GM12865 (cell line): Measurements from ENCODE around the gene PLEKHA8.

Experiments
- DNase-seq: peaks from one replicate; pipeline ENCODE4 v3.0.0; 2010; ENCODE audit warnings: low read depth
- H3K4me3 ChIP-seq: 2 replicates; pipeline ENCODE4 v1.5.1; 2011; ENCODE audit warnings: mild to moderate bottlenecking, low read depth, low read length, control low read depth
- TF ChIP-seq, protein P1 (sequence below): IDR thresholded peaks from 2 replicates; pipeline ENCODE4 v1.5.1; 2011; ENCODE audit warnings: low read length, control low read depth, low read depth, inconsistent platforms; ENCODE audit not compliant: insufficient read depth; ENCODE audit errors: missing control alignments

PLEKHA8 gene

DNA sequence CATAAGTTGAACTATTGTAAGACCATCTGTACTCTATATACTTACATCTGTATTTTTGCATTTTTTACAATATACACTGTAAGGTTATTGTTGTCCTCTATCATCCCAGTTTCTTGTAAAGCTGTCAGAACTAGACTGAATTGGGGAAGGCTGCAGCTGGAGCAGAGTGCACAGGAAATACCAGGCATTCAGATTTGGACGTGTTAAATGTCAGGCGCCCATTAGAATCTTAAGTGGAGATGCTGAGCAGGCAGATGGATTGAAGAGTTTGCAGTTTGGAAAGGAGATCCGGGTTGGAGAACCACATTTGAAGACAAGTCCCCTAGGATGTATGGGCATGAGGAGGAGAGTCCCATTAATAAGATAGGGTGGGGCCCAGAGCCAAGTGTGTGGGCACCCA lies 147.0 kb downstream of the PLEKHA8 start:
- H3K4me3 ChIP-seq: no peak overlapping the region
- TF ChIP-seq, protein P1, sequence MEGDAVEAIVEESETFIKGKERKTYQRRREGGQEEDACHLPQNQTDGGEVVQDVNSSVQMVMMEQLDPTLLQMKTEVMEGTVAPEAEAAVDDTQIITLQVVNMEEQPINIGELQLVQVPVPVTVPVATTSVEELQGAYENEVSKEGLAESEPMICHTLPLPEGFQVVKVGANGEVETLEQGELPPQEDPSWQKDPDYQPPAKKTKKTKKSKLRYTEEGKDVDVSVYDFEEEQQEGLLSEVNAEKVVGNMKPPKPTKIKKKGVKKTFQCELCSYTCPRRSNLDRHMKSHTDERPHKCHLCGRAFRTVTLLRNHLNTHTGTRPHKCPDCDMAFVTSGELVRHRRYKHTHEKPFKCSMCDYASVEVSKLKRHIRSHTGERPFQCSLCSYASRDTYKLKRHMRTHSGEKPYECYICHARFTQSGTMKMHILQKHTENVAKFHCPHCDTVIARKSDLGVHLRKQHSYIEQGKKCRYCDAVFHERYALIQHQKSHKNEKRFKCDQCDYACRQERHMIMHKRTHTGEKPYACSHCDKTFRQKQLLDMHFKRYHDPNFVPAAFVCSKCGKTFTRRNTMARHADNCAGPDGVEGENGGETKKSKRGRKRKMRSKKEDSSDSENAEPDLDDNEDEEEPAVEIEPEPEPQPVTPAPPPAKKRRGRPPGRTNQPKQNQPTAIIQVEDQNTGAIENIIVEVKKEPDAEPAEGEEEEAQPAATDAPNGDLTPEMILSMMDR: no peak
- no peak for DNase-seq

GRCh38 chr7:30175636-30176147 lies 147.5 kb downstream of the PLEKHA8 start:
- TF ChIP-seq, protein P1: no peak
- no peak for DNase-seq
- H3K4me3 ChIP-seq: no peak overlapping the region

- TF ChIP-seq, protein P1: no peak
- no peak for DNase-seq
These were observed 148.4 kb downstream of the PLEKHA8 start for GRCh38 chr7:30176463-30177109.

DNA sequence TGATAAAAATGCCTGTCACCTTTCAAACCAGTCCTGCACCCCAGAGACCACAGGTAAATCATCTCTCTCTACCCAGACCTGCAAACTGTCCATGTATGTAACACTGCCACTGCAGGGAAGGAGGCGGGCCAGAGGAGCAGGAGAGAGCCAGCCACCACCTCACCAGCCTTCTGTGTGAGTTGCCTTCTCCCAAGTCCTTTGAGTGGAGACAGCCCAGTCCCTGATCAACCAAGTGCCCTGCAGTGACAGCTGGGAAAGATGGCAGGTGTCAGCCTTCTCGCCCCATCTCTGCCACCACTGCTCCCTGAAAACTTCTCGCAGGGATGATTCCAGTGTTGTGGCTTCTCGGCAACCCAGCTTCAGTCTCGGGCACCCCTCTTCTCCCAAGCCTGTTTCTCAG lies 149.0 kb downstream of the PLEKHA8 start:
- DNase-seq: no peak

More at GRCh38 chr7:30176463-30177109, 148.4 kb downstream of the PLEKHA8 start:
- no peak overlapping the region for H3K4me3 ChIP-seq

GRCh38 chr7:30177965-30178364 lies 149.8 kb downstream of the PLEKHA8 start:
- no peak overlapping the region for H3K4me3 ChIP-seq
- DNase-seq: no peak
- TF ChIP-seq, protein P1: no peak

More for the DNA sequence above, 149.0 kb downstream of the PLEKHA8 start:
- no peak overlapping the region for H3K4me3 ChIP-seq
- TF ChIP-seq, protein P1: no peak

GRCh38 chr7:30178748-30179436 lies 150.7 kb downstream of the PLEKHA8 start:
- peak overlapping the region; percentile 37 for H3K4me3 ChIP-seq
- DNase-seq: peak; percentile 73
- TF ChIP-seq, protein P1: no peak
